Glutamatergic neuron (in vitro differentiated cells): ENCODE results near the gene CCDC28A. TPM values are rescaled to one million over a fixed set of nuclear protein-coding genes. Genes with fewer than 3 reads are reported as not detected.

Source experiments
- DNase-seq: peaks from one replicate; pipeline ENCODE4 v3.0.0; 2022
- H3K27ac Mint-ChIP-seq: one replicate; pipeline ENCODE4 v1.8.0; 2020; ENCODE audit warnings: mild to moderate bottlenecking, mixed read lengths, inconsistent platforms; ENCODE audit not compliant: unreplicated experiment
- H3K27me3 Mint-ChIP-seq: one replicate; pipeline ENCODE4 v1.8.0; 2020; ENCODE audit warnings: mild to moderate bottlenecking, moderate library complexity, mixed read lengths, inconsistent platforms; ENCODE audit not compliant: unreplicated experiment
- H3K36me3 Mint-ChIP-seq: one replicate; pipeline ENCODE4 v1.8.0; 2020; ENCODE audit warnings: mild to moderate bottlenecking, mixed read lengths, inconsistent platforms; ENCODE audit not compliant: unreplicated experiment
- H3K4me1 Mint-ChIP-seq: one replicate; pipeline ENCODE4 v1.8.0; 2020; ENCODE audit warnings: mild to moderate bottlenecking, low read depth, mixed read lengths, inconsistent platforms; ENCODE audit not compliant: unreplicated experiment
- H3K4me3 Mint-ChIP-seq: one replicate; pipeline ENCODE4 v1.8.0; 2020; ENCODE audit warnings: mild to moderate bottlenecking, mixed read lengths, inconsistent platforms; ENCODE audit not compliant: unreplicated experiment
- H3K9me3 Mint-ChIP-seq: one replicate; pipeline ENCODE4 v1.8.0; 2020; ENCODE audit warnings: mild to moderate bottlenecking, moderate library complexity, mixed read lengths, inconsistent platforms; ENCODE audit not compliant: unreplicated experiment
- CTCF ChIP-seq: fragments of 200-600 bp; sonication (generic); IDR thresholded peaks from one replicate; pipeline ENCODE4 v1.5.0; 2021; ENCODE audit not compliant: partially characterized antibody, unreplicated experiment
- total RNA-seq: library from RNA; stranded (reverse); fragmentation: NEBNext Ultra II Directional; extraction: Animal tissue kit (Norgen Biotek cat#: 25700); gene quantifications from one replicate; pipeline ENCODE4 v1.2.1, GENCODE V29; 2021; ENCODE audit not compliant: unreplicated experiment

Gene CCDC28A
- total RNA-seq, 1 donor from 2014 or later, result 10.1 TPM

- peaks cover 2% of the 10 kb centered on the region for H3K27me3 Mint-ChIP-seq
- H3K36me3 Mint-ChIP-seq, result no peaks in the 10 kb centered on the region
- peaks cover 6% of the 10 kb centered on the region for H3K4me1 Mint-ChIP-seq
- no peak for TF ChIP-seq CTCF
- DNase-seq, result no peak
- H3K9me3 Mint-ChIP-seq, result no peaks in the 10 kb centered on the region
- no peak overlapping the region for H3K27ac Mint-ChIP-seq
- H3K4me3 Mint-ChIP-seq, result no peak overlapping the region
These were observed 58.6 kb downstream of the CCDC28A start for GRCh38 chr6:138832182-138832581.

GRCh38 chr6:138833816-138834539 lies 60.4 kb downstream of the CCDC28A start:
- Mint-ChIP-seq H3K9me3 (no peaks in the 10 kb centered on the region), H3K4me3 (no peak overlapping the region), H3K27ac (peak overlapping the region; percentile 36), H3K4me1 (peaks cover 6% of the 10 kb centered on the region), H3K27me3 (peaks cover 2% of the 10 kb centered on the region), H3K36me3 (no peaks in the 10 kb centered on the region)
- TF ChIP-seq CTCF, result no peak
- no peak for DNase-seq

DNA sequence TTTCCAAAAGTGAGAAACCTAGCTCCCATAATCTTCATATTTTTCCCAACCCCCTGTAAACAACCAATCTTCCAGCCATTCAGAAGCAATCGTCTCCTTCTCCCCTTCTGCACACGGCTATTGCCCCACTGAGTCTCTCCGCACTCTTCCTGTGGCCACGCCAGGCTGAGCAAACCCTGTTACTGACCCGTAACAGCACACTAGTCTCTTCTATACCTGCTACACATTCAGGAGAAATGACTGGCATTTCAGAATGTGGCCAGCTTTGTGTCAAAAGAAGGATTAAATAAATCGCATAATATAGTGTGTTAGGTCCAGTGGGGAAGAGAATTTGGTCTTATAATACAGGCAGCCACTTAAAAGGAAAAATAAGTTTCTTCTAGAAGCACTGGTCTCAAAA lies 63.7 kb downstream of the CCDC28A start:
- Mint-ChIP-seq H3K36me3 (peaks cover 4% of the 10 kb centered on the region), H3K27me3 (peaks cover 2% of the 10 kb centered on the region), H3K27ac (no peak overlapping the region), H3K9me3 (no peaks in the 10 kb centered on the region), H3K4me3 (no peak overlapping the region), H3K4me1 (peaks cover 6% of the 10 kb centered on the region)
- no peak for TF ChIP-seq CTCF
- no peak for DNase-seq

Other genes starting within 250 kb of the CCDC28A start
- 2.7 TPM for gene ECT2L, start 22.3 kb downstream of the CCDC28A start, total RNA-seq
- 103 TPM for gene REPS1, start 214.5 kb downstream of the CCDC28A start, total RNA-seq